Stimulated activated CD4-positive, alpha-beta T cell treated with anti-CD3 and anti-CD28 coated beads, TNF-alpha, amount 100 ng/mL, for 24 hours (primary cell): Measurements from ENCODE around the gene ZXDC.

Experiments
- DNase-seq, 3 experiments: peaks; one replicate each; pipeline ENCODE4 v3.0.0-alpha.2; 2020; ENCODE audit warnings: low read depth in 3 of 3

Gene ZXDC

GRCh38 chr3:126512026-126512425 lies 36.3 kb upstream of the ZXDC start:
- no peak for DNase-seq

GRCh38 chr3:126511291-126511690 lies 35.6 kb upstream of the ZXDC start:
- DNase-seq = no peak

DNA sequence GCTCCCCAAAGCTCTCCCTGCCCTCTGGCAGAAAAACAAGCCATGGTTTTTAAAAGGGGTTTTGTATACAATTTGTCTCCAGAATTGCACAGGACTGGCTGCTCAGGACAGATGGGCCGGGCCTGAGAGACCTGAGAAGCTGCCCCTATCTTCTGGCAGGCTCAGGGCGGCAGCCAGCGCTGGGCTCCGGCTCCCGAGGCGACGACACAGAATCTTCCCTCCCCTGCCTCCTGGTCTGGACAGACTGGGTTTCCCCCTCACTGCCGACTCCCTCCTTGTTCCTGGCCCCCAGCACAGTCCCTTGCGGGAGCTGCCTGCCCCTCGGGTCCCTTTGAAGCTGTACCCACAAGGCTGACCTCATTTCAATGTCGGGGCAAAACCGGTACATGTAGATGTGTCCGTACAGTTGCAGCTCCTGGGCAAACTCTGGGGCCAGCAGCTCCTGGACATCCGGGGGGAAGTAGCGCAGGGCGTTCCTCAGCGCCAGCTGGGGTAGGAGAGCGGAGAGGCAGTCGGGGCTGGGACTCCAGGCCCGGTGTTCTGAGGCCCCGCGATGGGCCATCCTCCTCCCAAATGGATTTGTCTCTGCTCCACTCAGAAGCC lies 34.7 kb upstream of the ZXDC start:
- no peak for DNase-seq

DNA sequence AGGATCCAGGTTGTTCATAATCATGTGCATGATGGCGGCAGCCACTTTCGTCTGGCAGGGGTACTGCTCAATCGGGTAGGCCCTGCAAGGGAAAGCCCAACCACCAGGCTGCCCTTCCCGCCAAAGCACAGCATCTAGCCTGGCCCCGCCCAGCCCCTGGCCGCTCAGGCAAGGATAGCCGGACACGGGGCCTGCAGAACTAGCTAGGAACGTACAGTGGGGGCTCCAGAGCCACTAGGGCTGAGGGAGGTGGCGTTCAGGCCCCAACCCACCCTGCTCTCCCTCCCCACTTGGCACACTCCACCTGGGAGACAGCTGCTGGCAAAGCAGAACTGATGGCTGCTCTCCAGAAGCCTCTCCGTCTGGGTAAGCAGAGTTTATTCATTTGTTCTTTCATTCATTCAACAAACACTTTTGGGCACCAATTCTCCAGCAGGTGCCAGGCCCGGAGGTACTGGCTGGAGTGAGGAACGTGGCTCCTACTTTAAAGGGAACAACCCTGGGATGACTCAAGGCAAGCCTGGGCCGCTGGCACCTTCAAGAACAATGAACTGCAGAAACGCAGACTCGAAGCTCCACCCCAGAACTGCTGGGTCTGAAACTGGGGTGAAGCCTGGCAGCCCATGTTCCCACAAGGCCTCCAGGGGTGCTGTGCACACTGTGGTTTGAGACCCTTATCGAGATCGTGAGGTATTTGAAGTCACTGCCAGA lies 34.1 kb upstream of the ZXDC start:
- DNase-seq = no peak

DNA sequence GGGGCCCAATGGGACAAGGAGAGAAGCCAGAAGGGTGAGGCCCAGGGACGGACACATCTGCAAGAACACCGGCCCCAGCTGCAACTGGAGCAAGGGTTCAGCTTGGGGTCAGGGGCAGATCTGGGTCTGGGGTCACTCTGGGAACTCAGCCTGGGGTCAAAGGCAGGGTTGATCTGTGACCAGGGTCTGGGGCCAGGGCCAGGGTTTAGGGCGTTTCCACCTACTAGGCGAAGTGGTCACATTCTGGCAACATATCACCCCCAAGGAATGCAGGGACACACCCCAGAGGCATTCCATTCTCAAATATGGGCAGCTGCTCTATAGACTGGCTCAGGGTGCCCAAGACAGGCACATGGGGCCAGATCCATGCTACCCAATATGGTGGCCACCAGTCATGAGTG lies 32.9 kb upstream of the ZXDC start:
- DNase-seq = no peak

DNA sequence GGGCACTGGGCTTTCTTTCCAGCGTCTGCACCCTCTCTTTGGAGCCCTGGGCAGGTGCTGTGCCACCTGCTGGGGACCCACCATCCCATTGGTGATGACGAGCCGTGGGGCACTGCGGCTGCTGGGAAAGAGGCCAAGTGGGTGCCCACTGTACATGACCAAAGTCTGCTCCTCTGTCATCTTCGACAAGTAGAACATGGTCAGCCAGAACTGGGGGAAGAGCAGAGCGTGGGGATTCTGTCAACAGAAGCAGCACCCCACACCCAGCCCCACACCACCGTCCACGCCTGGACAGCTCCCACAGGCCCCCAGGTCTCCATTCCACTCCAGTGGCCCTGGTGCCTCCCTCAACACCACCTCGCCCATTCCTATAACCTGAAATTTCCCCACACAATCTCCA lies 32.2 kb upstream of the ZXDC start:
- no peak for DNase-seq

- no peak for DNase-seq
These were observed 28.0 kb upstream of the ZXDC start for GRCh38 chr3:126503701-126504100.

DNA sequence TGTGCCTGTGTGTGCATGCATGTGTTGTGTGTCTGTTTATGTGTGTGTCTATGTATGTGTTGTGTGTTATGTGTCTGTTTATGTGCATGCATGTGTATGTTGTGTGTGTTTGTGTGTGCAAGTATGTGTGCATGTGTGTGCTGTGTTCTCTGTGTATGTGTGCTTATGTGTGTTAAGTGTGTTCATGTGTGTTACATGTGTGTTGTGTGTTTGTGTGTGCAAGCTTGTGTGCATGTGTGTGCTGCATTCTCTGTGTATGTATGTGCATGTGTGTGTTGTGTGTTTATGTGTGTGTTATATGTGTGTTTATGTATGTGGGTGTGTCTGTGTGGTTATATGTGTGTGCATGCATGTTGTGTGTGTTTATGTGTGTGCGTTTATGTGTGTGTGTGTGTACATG lies 27.0 kb upstream of the ZXDC start:
- no peak for DNase-seq

DNA sequence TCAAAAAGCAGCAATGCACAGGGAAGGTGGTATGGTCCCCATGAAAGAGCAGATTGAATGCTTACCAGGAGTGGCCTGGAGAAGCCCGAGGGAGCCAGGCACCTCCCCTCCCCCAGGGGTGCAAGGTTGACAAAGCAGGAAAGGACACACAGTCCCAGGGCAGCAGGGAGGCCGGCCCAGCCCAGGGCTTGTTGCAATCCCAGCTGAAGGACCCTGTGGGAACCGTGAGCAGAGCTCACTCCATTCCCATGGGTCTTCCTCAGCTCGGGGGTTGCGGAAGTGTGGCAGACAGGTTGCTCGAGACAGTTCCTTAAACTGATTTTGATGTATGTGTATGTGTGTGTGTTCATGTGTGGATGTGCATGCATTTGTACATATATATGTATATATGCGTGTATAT lies 26.0 kb upstream of the ZXDC start:
- DNase-seq = no peak

- DNase-seq = no peak
These were observed 25.4 kb upstream of the ZXDC start for GRCh38 chr3:126501054-126501453.

- no peak for DNase-seq
These were observed 24.3 kb upstream of the ZXDC start for GRCh38 chr3:126500016-126500415.

- DNase-seq = no peak
These were observed 23.7 kb upstream of the ZXDC start for GRCh38 chr3:126499401-126499800.

DNA sequence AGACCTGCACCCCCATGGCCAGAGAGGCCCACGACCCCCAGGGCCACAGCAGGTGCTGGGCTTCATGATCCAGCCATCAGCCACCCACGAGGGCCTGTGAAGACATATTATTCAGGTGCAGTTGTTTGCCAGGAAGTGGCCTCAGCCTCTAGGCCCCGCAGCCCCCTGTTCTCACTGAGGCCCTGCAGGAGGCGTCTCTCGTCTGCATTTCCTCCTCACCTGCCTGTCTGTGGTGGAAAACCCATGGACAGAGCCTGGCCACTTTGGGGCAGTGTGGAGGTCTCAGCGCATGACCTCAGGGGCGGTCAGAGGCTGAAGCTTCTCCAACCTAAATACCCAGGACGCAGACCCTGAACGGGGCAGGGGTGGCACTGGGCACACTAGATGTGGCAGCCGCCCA lies 23.2 kb upstream of the ZXDC start:
- DNase-seq = no peak

DNA sequence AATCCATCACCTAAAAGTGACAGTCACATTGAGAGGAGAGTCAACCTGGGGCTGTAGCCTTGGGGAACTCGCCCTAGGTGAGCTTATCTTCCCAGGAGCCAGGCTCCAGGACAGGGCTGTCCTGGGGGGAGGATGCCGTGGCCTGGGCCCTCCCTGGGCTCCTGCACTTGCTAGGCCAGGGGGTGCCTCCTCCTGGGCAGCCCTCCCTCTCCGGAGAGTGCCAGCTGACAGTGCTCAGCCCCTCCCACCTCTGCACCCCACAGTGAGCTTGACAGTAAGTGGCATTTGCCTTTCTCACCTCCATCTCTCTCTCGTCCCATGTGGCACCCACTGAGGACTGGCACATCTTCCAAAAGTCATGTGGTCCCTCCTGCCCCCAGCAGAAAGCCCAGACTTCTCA lies 22.8 kb upstream of the ZXDC start:
- DNase-seq = no peak

DNA sequence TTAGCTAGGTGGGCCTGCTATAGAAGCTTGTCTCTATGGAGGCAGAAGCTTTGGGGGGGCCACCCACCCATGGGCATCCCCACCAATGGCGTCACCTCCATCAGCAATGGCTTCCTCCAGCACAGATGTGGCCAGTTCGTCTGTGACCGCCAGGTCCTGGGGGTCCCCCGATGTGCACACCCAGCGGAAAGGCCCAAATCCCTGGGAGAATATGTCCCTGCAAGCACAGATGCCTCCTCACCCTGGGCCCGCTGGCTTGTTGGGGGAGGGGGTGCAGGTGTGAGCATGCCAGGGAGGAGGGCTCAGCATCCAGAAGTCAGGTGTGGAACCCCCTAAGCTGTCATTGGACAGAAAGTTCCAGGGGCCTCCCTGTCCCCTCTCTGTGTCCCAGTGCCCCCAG lies 22.3 kb upstream of the ZXDC start:
- no peak for DNase-seq

DNA sequence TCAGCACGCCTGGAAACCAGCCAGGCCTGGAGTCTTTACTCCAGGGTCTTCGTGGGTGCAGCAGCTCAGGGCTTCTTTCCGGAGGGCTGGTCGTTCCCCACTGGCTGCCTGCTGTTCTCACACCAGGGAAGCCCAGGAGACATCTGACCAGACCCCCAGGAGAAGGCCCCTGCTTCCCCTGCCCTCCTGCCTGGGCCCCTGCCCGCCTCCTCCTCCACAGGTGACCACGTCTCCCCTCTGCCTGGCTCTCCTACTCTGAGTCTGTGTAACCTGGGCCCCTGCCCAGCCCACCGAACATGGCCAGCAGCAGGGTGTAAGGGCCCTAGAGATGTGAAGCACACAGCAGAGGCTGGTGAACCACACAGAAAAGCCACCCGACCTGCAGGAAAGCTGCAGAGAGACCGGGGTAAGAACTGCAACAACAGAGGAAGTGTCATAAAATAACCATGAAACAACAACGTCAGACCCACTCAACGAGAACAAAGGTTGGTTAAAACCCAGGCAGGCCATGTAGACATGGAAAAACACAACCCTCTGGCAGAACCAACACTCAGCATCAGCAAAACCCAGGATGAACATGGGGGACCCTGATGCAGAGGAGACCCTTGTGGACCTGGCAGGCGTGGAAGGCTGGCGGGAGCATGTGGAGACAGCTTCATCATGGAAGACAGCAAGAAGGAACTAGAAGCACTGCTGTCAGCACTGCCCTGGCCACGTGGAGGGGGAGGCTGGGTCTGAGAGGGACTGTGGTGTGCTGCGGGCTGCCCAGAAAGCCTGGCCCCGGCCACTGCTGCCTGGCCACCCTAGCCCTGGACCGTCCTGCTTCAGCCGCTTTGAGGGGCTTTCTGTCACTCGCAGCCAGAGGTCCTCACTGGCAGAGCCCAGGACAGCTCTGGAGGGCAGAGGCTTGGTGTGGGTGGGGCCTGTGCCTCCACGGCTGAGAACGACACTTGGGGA lies 21.5 kb upstream of the ZXDC start:
- DNase-seq = no peak

GRCh38 chr3:126495786-126496185 lies 20.1 kb upstream of the ZXDC start:
- DNase-seq = no peak

GRCh38 chr3:126494970-126495230 lies 19.2 kb upstream of the ZXDC start:
- no peak for DNase-seq

DNA sequence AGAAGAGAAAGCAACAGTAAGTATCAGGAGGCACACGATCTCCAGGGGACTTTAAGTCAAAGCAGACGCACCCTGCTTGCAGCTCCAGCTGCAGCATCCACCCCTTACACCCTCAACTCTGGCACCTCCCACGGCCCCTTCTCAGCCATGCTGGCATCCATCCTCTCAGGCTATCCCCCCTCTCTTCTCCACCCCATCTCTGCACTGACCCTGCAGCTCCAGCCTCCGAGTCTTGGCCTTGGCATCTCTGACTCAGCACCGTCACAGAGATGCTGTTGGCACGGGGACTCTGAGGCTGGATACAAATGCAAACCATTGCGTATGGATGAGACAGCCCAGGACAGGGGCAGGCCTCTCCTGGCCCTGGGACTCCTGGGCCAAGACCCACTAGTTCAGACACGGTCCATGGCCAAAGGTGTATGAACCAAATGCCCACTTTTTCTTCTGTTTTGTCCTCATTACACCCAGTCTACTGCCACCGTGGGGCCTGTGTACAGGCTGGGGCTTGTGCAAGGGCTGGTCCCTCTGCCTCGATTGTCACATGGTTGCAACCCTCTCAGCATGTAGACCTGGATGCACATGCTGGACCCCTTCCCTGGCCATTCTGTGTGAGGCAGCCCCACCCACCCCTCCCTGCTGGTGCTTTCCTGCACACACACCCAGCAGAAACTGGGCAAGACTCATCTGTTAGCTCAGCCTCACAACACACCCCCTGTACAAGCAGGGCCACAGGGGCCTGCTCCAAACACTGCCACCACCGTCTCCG lies 18.7 kb upstream of the ZXDC start:
- DNase-seq = no peak

GRCh38 chr3:126493739-126494138 lies 18.0 kb upstream of the ZXDC start:
- no peak for DNase-seq

DNA sequence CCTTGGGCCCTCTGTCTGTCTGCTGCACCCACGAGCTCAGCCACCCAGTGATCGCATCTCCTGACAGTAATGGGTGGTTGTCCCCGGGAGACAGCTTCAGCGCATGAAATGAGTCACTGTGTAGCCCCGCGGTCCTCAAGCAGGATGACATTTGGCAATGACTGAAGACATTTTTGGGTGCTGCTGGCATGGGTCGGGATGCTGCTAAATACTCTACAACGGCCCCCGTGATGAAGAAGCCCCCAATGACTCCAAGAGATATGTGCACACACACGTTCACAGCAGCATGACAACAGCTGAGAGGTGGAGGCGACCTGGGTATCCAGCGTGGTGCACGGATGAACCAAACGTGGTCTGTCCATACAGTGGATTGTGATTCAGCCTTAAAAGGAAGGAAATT lies 17.4 kb upstream of the ZXDC start:
- DNase-seq = no peak
